Measurements from ENCODE around the gene CBR4. TPM values are rescaled to one million over a fixed set of nuclear protein-coding genes. Genes with fewer than 3 reads are reported as not detected.

The CBR4 gene
- total and polyA plus RNA-seq, 2 donors (not counting 3 experiments of a cell fraction or from before 2014, with no cell fraction given), result 4.8 to 26.3 TPM

DNA sequence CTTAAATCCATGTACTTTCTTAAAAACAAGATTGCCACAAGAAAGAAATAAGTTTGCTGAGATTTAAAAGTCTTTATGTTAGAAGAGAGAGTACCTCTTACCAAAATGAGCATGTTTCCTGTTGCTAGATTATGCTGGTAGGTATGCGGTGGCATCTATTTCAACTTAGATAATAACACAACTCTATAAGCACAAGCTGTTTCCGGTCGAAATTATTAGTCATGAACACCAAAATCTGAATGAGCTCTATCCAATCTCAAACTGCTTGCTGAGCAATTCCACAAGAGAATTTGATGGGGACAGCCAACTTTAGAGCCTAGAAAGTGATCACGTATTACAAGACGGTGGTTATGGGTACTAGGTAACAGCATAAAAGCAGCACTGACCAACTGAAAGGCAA lies 49.3 kb downstream of the CBR4 start:
- Histone ChIP-seq H3K79me2 (ENCODE audit: control insufficient read depth, insufficient read depth, low read length) (no peaks in the 10 kb centered on the region), H3K4me1 (ENCODE audit: control insufficient read depth, extremely low read depth, insufficient read depth, low read length) (no peaks in the 10 kb centered on the region), H3K4me3 (replicated peaks in 1 of 3; ENCODE audit: insufficient read depth in 1 of 3, low read depth in 1 of 3, low read length in 3 of 3) (no peak overlapping the region), H3K9ac (replicated peaks; ENCODE audit: extremely low read depth, insufficient read depth, low read length) (no peak overlapping the region), H3K27ac (ENCODE audit: insufficient read depth, low read depth, low read length) (no peak overlapping the region), H4K20me1 (replicated peaks; ENCODE audit: control insufficient read depth, extremely low read depth, insufficient read depth, low read length) (no peaks in the 10 kb centered on the region), H3K4me2 (ENCODE audit: insufficient read depth, low read length) (no peak overlapping the region), H3K36me3 (ENCODE audit: control insufficient read depth in 2 of 2, extremely low read depth in 1 of 2, insufficient read depth in 2 of 2, low read length in 2 of 2) (no peaks in the 10 kb centered on the region), H3K27me3 (ENCODE audit: control insufficient read depth in 2 of 2, insufficient read depth in 2 of 2, low read length in 2 of 2) (no peaks in the 10 kb centered on the region), H2AFZ (ENCODE audit: low read depth, low read length) (no peak overlapping the region), H3K9me3 (replicated peaks; ENCODE audit: control insufficient read depth, insufficient read depth, low read length) (no peaks in the 10 kb centered on the region), H3K9me1 (replicated peaks; ENCODE audit: control insufficient read depth, extremely low read depth, insufficient read depth, low read length) (no peaks in the 10 kb centered on the region)
- intact Hi-C loops (cut with micrococcal nuclease), result no loop called here
- no peak for TF ChIP-seq POLR2AphosphoS5 (IDR thresholded peaks at IDR 0.05; ENCODE audit: insufficient read depth, low read depth, low read length)
- no peak for TF ChIP-seq JUN (IDR thresholded peaks at IDR 0.05; ENCODE audit: borderline replicate concordance, insufficient read depth, insufficient read length, low read depth)
- TF ChIP-seq, protein P1, sequence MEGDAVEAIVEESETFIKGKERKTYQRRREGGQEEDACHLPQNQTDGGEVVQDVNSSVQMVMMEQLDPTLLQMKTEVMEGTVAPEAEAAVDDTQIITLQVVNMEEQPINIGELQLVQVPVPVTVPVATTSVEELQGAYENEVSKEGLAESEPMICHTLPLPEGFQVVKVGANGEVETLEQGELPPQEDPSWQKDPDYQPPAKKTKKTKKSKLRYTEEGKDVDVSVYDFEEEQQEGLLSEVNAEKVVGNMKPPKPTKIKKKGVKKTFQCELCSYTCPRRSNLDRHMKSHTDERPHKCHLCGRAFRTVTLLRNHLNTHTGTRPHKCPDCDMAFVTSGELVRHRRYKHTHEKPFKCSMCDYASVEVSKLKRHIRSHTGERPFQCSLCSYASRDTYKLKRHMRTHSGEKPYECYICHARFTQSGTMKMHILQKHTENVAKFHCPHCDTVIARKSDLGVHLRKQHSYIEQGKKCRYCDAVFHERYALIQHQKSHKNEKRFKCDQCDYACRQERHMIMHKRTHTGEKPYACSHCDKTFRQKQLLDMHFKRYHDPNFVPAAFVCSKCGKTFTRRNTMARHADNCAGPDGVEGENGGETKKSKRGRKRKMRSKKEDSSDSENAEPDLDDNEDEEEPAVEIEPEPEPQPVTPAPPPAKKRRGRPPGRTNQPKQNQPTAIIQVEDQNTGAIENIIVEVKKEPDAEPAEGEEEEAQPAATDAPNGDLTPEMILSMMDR (IDR thresholded peaks at IDR 0.05; ENCODE audit: extremely low read depth in 1 of 2, insufficient read depth in 1 of 2, low read depth in 1 of 2, low read length in 2 of 2), result no peak
- TF ChIP-seq MYC (IDR thresholded peaks at IDR 0.05; ENCODE audit: low read depth, low read length), result no peak
- TF ChIP-seq EZH2 (IDR thresholded peaks at IDR 0.05; ENCODE audit: borderline replicate concordance, low read depth, low read length, severe bottlenecking), result no peak
- no peak for TF ChIP-seq POLR2A (IDR thresholded peaks at IDR 0.05; ENCODE audit: low read depth, low read length)
- TF ChIP-seq GATA2 (IDR thresholded peaks at IDR 0.05; ENCODE audit: insufficient read depth, insufficient read length, low read depth, low read length), result no peak
- TF ChIP-seq, protein P2, sequence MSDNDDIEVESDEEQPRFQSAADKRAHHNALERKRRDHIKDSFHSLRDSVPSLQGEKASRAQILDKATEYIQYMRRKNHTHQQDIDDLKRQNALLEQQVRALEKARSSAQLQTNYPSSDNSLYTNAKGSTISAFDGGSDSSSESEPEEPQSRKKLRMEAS (IDR thresholded peaks at IDR 0.05; ENCODE audit: insufficient read depth, insufficient read length), result no peak
- TF ChIP-seq FOS (IDR thresholded peaks at IDR 0.05; ENCODE audit: borderline replicate concordance, insufficient read depth, low read length), result no peak
- CTCF ChIA-PET, result no interaction called here
- FAIRE-seq, result no peak
- POLR2A ChIA-PET, result no interaction called here
- dilution Hi-C loops (cut with MboI; ENCODE audit: extremely low pct_ligation_motif_present, low sequenced_read_pairs), result no loop called here
- DNase-seq (ENCODE audit: low read depth, low spot score), result no peak
- BruUV-seq (replicated peaks), result no TSS peak
